HG02571 (cell line): ENCODE results near the gene PTPN12.
A peak's percentile ranks its signal among the peaks of the same experiment; 100 is the strongest.
"Not testable (repeated sequence)": the region's sequence is repeated elsewhere in the genome, so short reads cannot be mapped to it uniquely, and the experiment has no call there.

Experiments used
- ATAC-seq: cut with Tn5 transposase; IDR thresholded peaks from one replicate; pipeline ENCODE4 v1.9.1; 2021; ENCODE audit warnings: mild to moderate bottlenecking, moderate library complexity; ENCODE audit not compliant: unreplicated experiment

The PTPN12 gene

DNA sequence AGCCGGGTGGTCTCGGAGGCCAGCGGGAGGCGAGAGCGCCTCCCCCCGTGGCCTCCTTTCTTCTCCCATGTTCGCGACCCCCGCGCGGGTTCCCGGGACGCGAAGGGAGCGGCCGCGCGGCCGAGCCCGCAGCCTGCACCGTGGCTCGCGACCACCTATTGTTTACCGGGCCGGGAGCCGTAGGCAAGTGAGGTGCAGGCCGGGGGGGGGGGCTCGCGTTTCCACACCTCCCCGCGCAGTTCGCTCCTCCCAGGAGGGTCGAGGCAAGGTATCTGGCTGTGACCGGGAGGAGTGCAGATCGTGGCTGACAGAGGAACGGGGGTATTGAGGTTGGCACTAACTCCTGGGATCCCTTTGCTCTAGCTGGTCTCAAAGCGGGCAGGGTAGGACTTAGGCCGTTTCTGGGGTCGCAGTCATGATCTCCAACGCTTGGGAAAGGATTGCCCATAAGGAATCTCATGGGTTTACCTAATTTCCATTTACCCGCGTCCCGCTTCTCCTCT, 734 bp downstream of the PTPN12 start:
- ATAC-seq: no peak

DNA sequence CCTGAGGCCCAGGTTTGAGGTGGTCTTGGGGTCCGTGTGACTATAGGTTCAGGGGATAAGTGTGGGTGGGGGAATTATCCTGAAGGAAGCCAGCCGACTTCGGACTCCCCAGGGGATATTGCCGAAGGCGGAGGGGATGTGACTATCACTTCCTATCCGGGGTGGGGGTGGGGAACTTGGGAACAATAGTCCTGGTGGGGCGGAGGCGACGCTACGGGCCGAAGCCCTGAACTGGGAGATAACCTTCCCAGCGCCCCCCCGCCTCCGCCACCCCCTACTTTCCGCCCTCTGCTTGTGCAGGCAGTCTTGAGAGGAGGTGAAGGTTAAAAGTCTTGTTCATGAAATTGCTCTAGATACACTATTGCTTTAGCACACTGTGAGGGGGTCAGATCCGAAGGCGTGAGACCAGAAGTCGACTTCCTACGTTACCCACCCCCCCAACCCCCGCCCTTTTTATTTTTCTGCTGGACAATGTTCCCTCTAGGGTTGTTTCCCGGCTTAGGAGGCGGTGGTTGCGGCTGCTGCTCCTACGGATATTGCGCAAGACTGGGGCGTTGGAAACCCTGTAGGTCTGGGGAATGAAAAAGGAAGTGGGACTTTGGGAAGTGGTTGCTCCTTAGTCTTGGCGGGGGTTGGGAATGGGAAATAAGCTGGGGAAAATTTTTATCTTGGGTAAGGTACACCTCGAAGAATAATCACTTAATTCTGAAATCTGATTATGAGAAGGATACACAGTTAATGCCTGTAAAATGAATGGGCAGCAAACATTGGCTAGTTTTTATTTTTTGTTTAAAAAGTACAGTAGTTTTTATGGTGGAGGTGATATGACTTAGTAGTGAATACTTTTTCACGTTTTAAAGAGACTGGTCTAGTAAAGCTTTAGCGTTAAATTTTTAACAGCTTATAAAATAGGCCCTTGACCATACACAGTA, 1.5 kb downstream of the PTPN12 start:
- no peak for ATAC-seq

DNA sequence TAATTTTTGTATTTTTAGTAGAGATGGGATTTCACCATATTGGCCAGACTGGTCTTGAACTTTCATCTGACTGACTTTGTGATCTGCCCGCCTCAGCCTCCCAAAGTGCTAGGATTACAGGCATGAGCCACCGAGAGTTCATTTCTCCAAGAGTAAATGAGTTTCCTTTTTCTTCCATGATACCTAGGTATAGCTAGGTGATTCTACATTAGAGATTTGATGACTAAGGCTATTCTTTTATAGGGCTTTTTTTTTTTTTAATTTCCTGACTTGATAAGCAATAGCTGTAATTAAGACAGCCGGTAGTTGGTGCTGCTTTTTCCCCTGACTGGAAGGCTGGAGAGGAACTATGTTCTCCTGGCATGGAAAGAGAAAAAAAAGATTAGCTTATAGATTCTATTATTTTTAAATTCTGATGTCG, 3.3 kb downstream of the PTPN12 start:
- no peak for ATAC-seq

DNA sequence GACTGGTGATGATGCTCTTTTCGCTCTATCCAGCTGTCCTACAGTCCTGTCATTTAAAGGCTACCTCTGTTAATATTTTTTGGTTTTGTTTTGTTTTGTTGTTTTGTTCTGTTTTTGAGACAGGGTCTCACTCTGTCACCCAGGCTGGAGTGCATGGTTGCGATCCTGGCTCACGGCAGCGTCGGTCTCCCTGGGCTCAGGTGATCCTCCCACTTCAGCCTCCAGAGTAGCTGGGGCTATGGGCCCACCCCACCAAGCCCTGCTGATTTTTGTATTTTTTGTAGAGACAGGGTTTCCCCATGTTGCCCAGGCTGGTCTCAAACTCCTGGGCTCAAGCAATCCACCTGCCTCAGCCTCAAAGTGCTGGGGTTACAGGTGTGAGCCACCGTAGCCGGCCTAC, 3.9 kb downstream of the PTPN12 start:
- ATAC-seq: not testable (repeated sequence)

DNA sequence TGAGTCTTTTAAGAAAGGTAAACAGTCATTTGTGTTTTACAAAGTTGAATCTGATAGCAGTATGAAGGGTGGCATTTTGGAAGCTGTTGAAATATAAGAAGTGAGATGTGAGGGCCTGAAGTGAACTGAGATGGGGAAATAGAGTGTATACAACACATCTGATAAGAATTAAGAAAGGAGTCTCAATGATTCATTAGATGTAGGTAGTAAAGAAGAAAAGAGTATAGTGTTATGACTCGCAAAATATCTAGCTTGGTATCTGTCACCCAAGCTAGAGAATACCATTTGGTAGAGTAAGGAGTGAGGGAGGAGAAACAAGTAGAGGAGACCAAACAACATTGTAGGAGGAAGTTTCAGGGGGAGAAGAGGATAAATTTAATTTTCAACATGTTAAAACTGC, 5.3 kb downstream of the PTPN12 start:
- no peak for ATAC-seq

DNA sequence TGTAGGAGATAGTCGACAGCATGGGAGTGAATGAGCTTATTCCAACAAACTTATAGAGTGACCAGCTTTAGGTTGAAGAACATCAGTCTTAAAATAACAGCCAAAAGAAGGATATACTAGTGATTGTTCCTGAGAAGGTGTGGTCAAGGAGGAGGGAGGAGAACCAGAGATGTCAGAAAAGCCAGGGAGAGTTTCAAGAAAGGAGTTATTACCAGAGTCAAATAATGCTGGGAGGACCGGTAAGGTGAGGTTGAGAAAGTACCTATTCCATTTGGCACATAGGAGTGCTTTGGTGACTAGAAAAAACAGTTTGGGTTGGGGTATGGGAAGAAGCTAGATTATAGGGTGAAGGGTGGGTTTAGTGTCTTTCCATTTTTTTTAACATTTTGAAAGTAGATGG, 5.8 kb downstream of the PTPN12 start:
- ATAC-seq: no peak

DNA sequence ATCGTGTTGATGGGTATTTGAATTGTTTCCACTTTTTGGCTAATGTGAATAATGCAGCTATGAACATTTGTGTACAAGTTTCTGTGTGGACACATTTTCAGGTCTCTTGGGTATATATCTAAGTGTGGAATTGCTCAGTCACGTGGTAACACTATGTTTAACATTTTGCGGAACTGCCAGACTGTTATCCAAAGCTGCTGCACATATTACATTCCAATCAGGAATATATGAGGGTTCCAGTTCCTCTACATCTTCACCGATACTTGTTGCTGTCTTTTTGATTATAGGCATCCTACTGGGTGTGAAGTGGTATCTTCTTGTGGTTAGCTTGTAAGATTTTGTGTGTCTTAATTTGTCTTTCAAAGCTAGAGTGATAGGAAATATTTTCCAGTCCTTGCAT, 6.8 kb downstream of the PTPN12 start:
- no peak for ATAC-seq

DNA sequence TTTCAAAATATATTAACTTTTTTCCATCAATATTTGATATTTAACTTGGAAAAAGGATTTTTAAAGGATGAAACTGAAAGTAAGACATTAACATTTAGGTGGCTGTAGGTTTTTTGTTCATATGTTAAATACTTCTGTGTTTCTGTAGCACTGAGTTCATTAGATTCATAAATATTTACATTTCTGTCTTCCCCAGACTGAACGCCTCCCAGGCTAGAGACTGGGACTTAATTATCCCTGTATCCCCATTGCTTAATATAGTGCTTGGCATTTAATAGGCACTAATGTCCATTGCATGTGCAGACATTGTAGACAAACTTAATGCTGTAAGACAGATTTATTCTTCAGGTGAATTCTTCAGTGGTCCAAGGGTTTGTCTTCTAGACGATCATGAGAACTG, 7.4 kb downstream of the PTPN12 start:
- no peak for ATAC-seq

DNA sequence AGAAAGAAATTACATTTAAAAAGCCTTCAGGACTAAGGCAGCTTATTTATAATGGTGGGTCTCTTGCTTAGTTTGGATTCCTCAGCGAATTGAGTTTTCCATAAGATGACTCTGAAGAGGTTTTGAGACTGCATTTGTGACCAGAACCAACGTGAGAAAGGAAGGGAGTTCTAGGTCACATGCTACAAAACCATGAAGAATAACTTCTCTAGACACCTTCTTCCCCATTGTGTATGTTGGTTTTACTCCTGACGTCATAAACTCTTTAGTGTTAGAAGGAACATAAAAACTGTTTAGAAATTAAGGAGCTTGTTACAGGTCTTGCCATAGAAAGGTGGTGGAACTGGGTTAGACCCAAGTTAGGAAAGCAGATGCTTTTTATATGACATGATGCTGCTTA, 11.1 kb downstream of the PTPN12 start:
- ATAC-seq: no peak

DNA sequence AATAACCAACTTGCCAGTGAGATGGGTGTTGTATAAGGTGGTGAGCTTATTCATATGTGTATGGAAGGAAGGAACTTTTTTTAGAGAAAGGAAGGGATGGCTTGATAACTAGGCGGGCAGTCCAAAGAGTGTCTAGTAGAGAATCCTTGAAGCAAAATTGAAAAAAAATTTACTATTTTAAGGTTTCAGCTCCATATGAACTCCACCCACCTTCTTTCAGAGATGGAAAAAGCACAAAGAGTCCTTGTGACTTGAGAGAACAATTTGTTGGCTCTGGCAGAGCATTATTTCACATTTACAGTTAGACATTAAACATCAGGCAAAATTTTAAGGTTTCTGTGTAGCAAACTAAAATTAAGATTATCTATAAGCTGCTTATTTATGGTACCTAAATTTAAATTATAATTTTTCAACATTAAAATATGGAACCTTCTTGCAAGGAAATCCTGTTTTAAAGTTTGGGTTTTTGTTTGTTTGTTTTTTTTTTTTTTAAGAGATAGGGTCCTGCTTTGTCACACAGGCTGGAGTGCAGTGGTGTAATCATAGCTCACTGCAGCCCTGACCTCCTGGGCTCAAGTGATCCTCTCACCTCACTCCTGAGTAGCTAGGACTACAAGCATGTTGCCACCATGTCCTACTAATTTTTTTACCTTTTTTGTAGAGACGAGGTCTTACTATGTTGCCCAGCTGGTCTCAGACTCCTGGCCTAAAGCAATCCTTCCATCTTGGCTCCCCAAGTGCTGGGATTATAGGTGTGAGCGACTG, 12.2 kb downstream of the PTPN12 start:
- no peak for ATAC-seq

DNA sequence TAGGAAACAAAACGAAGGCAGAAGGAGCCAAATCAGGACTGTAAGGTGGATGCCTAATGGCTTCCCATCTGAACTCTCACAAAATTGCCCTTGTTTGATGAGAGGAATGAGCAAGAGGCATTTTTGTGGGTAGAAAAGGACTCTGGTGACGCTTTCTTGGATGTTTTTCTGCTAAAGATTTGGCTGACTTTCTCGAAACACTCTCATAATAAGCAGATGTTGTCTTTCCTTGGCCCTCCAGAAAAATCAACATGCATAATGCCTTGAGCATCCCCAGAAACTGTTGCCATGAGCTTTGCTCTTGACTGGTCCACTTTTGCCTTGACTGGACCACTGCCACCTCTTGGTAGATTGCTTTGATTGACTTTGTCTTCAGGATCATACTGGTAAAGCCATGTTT, 13.5 kb downstream of the PTPN12 start:
- no peak for ATAC-seq

DNA sequence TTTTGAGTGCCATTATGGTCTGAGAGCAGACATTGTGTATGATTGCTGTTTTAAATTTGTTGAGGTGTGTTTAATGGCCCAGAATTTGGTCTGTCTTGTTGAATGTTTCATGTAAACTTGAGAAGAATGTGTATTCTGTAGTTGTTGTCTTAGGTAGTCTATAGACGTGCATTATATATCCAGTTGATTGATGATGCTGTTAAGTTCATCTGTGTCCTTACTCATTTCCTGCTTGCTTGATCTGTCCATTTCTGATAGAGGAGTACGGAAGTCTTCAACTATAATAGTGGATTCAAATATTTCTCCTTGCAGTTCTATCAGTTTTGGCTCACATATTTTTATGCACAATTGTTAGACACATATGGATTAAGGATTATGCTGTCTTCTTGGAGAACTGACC, 16.0 kb downstream of the PTPN12 start:
- no peak for ATAC-seq

DNA sequence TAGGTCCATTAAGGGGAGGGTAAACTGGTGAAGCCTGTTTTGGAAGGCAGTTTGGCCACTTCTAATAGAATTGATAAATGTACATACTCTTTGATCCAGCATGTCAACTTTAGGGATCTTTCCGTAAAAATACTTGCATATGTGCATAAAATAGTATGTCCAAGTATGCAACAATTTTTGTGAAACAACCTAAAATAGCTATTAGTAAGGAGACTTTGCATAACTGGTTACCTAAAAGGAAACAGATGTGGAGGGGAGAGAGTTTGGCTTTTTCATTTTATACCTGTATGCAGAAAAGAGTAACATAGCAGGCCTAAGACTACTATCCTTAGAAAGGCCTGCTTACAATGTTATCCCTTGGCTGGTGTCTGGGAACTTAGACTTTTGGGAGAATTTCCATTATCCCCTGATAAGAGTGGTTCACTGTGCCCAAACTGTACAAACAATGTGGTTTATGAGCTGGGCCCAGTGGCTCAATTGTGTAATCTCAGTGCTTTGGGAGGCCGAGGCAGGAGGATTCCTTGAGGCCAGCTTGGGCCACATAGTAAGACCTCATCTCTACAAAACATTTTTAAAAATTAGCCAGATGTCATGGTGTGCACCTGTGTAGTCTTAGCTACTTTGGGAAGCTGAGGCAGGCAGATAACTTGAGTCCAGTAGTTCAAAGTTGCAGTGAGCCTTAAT, 21.3 kb downstream of the PTPN12 start:
- no peak for ATAC-seq

DNA sequence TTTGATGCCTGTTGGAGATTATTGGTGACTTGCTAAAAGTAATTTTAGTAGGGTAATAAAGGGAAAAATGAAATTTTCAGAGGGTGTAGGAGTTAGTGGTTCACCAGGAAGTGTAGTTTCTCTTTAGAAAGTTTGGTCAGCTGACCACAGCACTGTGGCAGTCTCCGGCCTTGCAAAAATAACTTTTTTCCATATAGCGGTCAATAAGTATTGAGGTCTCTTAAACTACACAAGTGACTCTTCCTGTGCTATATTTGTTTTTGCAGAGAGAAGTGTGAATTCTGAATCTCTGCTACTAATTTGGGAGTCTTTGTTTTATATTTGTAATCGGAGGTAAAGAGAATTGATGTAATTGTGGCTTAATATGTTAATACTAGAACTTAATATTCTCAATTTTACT, 24.3 kb downstream of the PTPN12 start:
- ATAC-seq: peak; percentile 85

DNA sequence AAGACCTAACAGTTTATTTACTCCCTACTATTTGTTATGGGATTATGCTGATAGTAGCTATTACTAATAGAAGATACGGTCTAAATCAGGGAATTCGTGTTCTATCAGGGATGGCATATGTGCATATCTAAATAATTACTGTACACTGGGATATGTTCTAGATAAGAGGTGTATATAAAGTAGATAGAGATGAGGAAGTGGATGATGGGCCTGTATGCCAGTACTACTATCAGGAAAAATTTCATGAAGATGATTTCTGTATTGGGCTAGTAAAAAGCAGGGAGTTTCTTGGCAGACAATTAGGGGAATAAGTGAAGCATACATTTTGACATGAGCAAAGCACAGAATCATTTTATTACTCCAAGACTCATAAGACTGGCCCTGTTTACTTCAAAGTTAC, 26.2 kb downstream of the PTPN12 start:
- no peak for ATAC-seq

DNA sequence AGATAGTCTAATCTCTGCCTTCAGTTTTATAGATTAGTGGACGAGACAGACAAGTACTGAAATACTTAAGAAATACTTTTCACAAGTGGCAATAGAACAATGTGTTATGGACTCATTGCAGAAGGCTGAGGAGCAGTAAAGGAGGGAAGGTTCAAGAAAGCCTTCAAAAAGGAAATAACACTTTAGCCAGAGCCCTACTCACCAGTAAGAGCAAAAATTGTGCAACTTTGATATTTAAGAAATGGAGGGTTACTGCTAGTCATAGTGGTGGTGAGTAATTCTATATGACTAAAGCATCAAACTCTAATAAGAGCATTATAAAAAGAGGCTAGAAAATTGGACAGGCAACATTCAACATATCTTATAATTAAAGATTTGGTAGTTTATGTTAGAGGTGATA, 28.8 kb downstream of the PTPN12 start:
- no peak for ATAC-seq

DNA sequence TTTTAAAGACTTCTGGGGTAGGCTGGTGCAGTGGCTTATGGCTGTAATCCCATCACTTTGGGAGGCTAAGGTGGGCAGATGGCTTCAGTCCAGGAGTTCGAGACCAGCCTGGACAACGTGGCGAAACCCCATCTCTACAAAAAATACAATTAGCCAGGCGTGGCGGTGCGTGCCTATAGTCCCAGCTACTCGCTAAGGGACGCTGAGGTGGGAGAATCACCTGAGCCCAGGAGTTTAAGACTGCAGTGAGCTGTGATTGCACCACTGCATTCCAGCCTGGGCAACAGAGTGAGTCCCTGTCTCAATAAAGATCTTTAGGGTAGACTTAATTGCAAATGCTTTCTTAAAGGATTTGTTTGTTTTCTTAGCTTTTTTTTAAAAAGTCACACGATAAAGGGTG, 29.3 kb downstream of the PTPN12 start:
- ATAC-seq: no peak

DNA sequence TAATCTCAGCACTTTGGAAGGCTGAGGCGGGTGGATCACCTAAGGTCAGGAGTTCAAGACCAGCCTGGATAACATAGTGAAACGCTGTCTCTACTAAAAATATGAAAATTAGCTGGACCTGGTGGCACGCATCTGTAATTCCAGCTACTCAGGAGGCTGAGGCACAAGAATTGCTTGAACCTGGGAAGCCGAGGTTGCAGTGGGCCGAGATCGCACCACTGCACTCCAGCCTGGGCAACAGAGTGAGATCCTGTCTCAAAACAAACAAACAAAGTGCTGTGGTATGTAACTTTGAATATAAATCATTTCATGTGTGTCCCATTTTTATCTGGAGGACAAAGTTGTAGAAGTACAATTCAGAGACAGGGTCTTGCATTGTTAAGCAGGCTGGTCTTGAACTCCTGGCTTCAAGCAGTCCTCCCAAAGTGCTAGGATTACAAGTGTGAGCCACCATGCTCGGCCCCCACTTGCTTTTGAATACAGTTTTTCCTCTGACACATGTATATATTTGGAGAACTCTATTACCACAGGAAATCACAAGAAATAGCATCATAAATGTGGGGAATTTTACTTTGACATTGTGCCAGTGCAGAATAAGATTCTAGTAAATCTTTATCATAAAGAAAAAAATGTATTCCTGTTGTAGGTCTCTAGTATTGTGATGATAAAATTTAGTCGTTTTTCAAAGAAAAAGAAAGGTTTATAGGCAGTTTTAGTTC, 32.6 kb downstream of the PTPN12 start:
- no peak for ATAC-seq

DNA sequence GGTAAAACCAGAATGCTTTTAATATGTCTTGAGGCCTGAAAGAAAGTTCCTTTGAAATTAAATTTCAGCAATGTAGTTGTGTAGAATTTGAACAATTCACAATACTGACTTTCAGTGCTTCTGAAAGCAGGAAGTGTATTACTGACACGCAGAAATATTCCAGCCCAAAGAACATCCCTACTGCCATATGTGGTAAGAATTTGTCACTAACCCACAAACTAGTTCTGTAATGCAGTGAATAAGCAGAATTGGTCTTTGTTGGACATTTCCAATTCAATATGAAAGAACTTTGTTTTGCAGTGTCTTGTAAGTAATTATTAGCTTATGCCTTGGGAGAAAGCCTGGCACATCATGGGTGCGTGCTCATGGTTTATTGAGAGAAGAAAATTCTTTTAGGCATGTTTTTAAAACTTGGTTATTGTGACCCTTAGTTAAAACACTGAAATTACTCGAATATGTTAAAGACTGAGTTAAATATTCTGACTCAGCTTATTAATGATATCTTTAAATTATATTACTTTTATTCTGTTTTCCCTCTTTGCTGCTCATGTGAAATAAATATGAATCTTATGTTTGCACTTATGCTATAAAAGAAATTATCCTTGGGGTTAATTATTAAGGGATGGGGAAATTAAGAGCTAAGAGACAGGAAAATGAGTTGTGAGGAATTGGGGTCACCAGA, 33.4 kb downstream of the PTPN12 start:
- ATAC-seq: no peak

DNA sequence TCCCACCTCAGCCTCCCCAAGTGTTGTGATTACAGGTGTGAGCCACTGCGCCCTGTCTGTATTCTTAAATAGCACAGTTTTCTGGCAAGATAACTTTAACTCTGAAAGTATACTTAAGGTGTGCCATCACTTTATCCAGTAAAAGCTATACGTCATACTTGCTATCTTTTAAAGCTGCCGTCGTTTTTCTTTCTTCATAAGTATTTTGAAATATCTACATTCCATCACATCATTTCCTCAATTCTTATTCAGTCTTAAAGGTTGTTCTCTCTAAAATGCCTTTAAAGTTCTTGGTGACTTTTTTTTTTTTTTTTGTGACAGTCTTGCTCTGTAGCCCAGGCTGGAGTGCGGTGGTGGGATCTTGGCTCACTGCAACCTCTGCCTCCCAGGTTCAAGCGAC, 34.7 kb downstream of the PTPN12 start:
- ATAC-seq: no peak
